HG03280 (cell line): ENCODE results near the gene PAPPA2.
"Not testable (repeated sequence)": the region's sequence is repeated elsewhere in the genome, so short reads cannot be mapped to it uniquely, and the experiment has no call there.

ENCODE experiments used
- ATAC-seq: cut with Tn5 transposase; IDR thresholded peaks from one replicate; pipeline ENCODE4 v1.9.1; 2021; ENCODE audit warnings: mild to moderate bottlenecking, moderate library complexity; ENCODE audit not compliant: unreplicated experiment

The PAPPA2 gene

GRCh38 chr1:176595217-176595616, 132.2 kb downstream of the PAPPA2 start:
- ATAC-seq: no peak

- ATAC-seq: no peak
Measured at GRCh38 chr1:176601348-176601747, 138.4 kb downstream of the PAPPA2 start.

- no peak for ATAC-seq
Measured at GRCh38 chr1:176602388-176603004, 139.5 kb downstream of the PAPPA2 start.

GRCh38 chr1:176603696-176604095, 140.7 kb downstream of the PAPPA2 start:
- no peak for ATAC-seq

GRCh38 chr1:176604461-176604860, 141.5 kb downstream of the PAPPA2 start:
- no peak for ATAC-seq

- no peak for ATAC-seq
Measured at GRCh38 chr1:176605176-176605575, 142.2 kb downstream of the PAPPA2 start.

- no peak for ATAC-seq
Measured at GRCh38 chr1:176609556-176610408, 146.8 kb downstream of the PAPPA2 start.

GRCh38 chr1:176612791-176613190, 149.8 kb downstream of the PAPPA2 start:
- no peak for ATAC-seq

GRCh38 chr1:176617881-176618280, 154.9 kb downstream of the PAPPA2 start:
- ATAC-seq: no peak

- no peak for ATAC-seq
Measured at GRCh38 chr1:176619261-176619660, 156.3 kb downstream of the PAPPA2 start.

- ATAC-seq: no peak
Measured at GRCh38 chr1:176625365-176625764, 162.4 kb downstream of the PAPPA2 start.

GRCh38 chr1:176626572-176627061, 163.6 kb downstream of the PAPPA2 start:
- ATAC-seq: no peak

GRCh38 chr1:176628775-176629174, 165.8 kb downstream of the PAPPA2 start:
- ATAC-seq: no peak

GRCh38 chr1:176634733-176635132, 171.8 kb downstream of the PAPPA2 start:
- not testable (repeated sequence) for ATAC-seq

- ATAC-seq: no peak
Measured at GRCh38 chr1:176638713-176639526, 175.9 kb downstream of the PAPPA2 start.

- ATAC-seq: no peak
Measured at GRCh38 chr1:176643536-176643935, 180.6 kb downstream of the PAPPA2 start.

GRCh38 chr1:176648556-176648955, 185.6 kb downstream of the PAPPA2 start:
- ATAC-seq: no peak

- no peak for ATAC-seq
Measured at GRCh38 chr1:176656257-176656995, 193.5 kb downstream of the PAPPA2 start.

GRCh38 chr1:176669782-176670181, 206.8 kb downstream of the PAPPA2 start:
- no peak for ATAC-seq

- ATAC-seq: no peak
Measured at GRCh38 chr1:176670853-176671252, 207.9 kb downstream of the PAPPA2 start.
